HepG2 (cell line): ENCODE results near the gene CABLES2. TPM values are rescaled to one million over a fixed set of nuclear protein-coding genes. Genes with fewer than 3 reads are reported as not detected.

Experiments
- FOXO1 ChIP-seq: sonication (generic); formaldehyde crosslinking; IDR thresholded peaks from 2 replicates; pipeline ENCODE4 v1.4.0; 2020; ENCODE audit warnings: missing genetic modification reagents
- GMEB1 ChIP-seq: sonication (generic); formaldehyde crosslinking; IDR thresholded peaks from 2 replicates; pipeline ENCODE4 v1.5.1; 2020; ENCODE audit warnings: missing genetic modification reagents, mild to moderate bottlenecking, borderline replicate concordance
- ISL2 ChIP-seq: sonication (generic); formaldehyde crosslinking; IDR thresholded peaks from 2 replicates; pipeline ENCODE4 v1.5.0; 2020; ENCODE audit warnings: missing genetic modification reagents
- MIER2 ChIP-seq: IDR thresholded peaks from 2 replicates; pipeline ENCODE4 v1.6.1; 2016; ENCODE audit warnings: missing biosample characterization, missing genetic modification reagents
- SNAI1 ChIP-seq: sonication (generic); formaldehyde crosslinking; IDR thresholded peaks from 2 replicates; pipeline ENCODE4 v1.5.0; 2020; ENCODE audit warnings: mild to moderate bottlenecking, missing genetic modification reagents, borderline replicate concordance
- YY1 ChIP-seq: IDR thresholded peaks from 2 replicates; pipeline ENCODE4 v1.6.1; 2011; ENCODE audit warnings: low read length, low read depth, moderate library complexity, mild to moderate bottlenecking; ENCODE audit not compliant: insufficient read depth, insufficient replicate concordance
- ZNF124 ChIP-seq: sonication (generic); formaldehyde crosslinking; IDR thresholded peaks from 2 replicates; pipeline ENCODE4 v1.4.0; 2020; ENCODE audit warnings: missing genetic modification reagents
- ZNF18 ChIP-seq: sonication (generic); formaldehyde crosslinking; IDR thresholded peaks from 2 replicates; pipeline ENCODE4 v1.8.0; 2022; ENCODE audit warnings: mild to moderate bottlenecking, missing genetic modification reagents; ENCODE audit not compliant: insufficient replicate concordance
- ZNF574 ChIP-seq: sonication (generic); formaldehyde crosslinking; IDR thresholded peaks from 2 replicates; pipeline ENCODE4 v1.4.0; 2020; ENCODE audit warnings: missing genetic modification reagents
- ZNF766 ChIP-seq: sonication (generic); formaldehyde crosslinking; IDR thresholded peaks from 2 replicates; pipeline ENCODE4 v1.5.0; 2020; ENCODE audit warnings: missing genetic modification reagents, borderline replicate concordance
- ZNF800 ChIP-seq: sonication (generic); formaldehyde crosslinking; IDR thresholded peaks from 2 replicates; pipeline ENCODE4 v1.4.0; 2020; ENCODE audit warnings: missing genetic modification reagents
- polyA plus RNA-seq, 8 experiments: library from polyadenylated mRNA; depleted of rRNA in 3 of 8; stranded (reverse) in 7 of 8; unstranded in 1 of 8; fragments of >200 nt; fragmentation: Illumina TruSeq in 4 of 8; extraction: Trizol in 4 of 8; gene quantifications; 2 replicates each; pipeline versions ENCODE4 v1.2.1 to v1.2.3, GENCODE V29; 2011 to 2016; ENCODE audit warnings: low read depth in 4 of 8, missing spikeins in 1 of 8, mixed read lengths in 1 of 8; ENCODE audit not compliant: insufficient read depth in 1 of 8
- total RNA-seq, 5 experiments: library from RNA; depleted of rRNA; stranded (reverse); fragments of >200 nt; fragmentation: Illumina TruSeq; extraction: Trizol; gene quantifications; 2 replicates each; pipeline ENCODE4 v1.2.3, GENCODE V29; 2016; ENCODE audit warnings: low read depth in 1 of 5
- TF ChIP-seq, protein P1 (sequence below): sonication (generic); formaldehyde crosslinking; conservative IDR thresholded peaks from 2 replicates; pipeline ENCODE4 v1.8.0; 2022; ENCODE audit warnings: mild to moderate bottlenecking, moderate library complexity, missing genetic modification reagents
- TF ChIP-seq, protein P2 (sequence below): sonication (generic); formaldehyde crosslinking; IDR thresholded peaks from 2 replicates; pipeline ENCODE4 v1.4.0; 2020; ENCODE audit warnings: missing genetic modification reagents, mild to moderate bottlenecking, borderline replicate concordance

CABLES2 gene
- total and polyA plus RNA-seq, 2 of the 13 experiments (the other 11 are each of a cell fraction or from before 2014, with no cell fraction given): 5.2 to 9.7 TPM

DNA sequence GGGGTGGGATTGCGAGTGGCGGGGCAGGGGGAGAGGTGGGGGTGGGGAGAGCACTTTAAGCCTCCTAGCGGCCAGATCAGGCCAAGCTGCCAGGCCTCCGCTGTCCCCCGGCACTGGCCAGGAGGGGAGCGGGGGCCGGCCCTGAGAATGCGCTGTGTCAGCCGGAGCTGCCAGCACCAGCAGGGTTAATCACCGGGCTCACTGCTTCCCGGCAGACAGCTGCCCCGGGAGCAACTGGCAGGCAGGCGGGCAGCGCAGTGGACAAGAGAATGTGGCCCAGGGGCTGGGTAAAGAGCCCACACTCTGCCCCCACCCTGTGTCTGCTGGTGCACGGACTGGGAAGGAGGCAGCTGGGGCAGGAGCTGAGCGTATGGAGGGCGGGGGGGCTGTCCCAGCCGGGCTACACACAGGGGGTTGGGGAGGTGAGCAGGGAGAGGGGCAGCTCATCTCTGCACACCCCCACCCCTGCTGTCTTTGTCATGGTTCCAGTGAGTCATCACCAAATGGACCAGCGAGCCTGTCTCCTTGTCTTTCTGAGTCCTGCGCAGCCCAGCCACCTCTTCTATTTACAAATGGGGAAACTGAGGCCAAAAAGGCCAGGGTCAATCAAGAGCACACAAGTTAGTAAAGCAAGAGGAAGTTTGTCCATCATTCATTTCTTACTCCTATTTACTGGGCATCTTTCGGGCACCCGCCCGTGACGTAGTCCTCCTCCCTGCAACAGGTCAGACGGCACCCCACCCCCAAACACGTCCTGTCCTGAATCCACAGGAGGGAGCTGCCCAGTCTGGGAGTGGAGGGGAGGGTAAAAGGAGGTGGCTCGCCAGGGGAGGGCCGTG, 37.9 kb downstream of the CABLES2 start (continued):
- TF ChIP-seq FOXO1 (CRISPR knock-in tag) (peak; percentile 51; the same call in 1 of the 2 replicates), ZNF124 (no peak), ZNF766 (CRISPR knock-in tag) (0 out of 2 replicates have a peak, but pooled peaks have one; percentile 66), GMEB1 (CRISPR knock-in tag) (0 out of 2 replicates have a peak, but pooled peaks have one; percentile 5), YY1 (peak; percentile 54), ISL2 (CRISPR knock-in tag) (peak; percentile 50), ZNF18 (peak; percentile 20), MIER2 (CRISPR knock-in tag) (no peak), ZNF800 (CRISPR knock-in tag) (no peak), ZNF574 (CRISPR knock-in tag) (peak; percentile 72), SNAI1 (CRISPR knock-in tag) (no peak)
- TF ChIP-seq, protein P1, sequence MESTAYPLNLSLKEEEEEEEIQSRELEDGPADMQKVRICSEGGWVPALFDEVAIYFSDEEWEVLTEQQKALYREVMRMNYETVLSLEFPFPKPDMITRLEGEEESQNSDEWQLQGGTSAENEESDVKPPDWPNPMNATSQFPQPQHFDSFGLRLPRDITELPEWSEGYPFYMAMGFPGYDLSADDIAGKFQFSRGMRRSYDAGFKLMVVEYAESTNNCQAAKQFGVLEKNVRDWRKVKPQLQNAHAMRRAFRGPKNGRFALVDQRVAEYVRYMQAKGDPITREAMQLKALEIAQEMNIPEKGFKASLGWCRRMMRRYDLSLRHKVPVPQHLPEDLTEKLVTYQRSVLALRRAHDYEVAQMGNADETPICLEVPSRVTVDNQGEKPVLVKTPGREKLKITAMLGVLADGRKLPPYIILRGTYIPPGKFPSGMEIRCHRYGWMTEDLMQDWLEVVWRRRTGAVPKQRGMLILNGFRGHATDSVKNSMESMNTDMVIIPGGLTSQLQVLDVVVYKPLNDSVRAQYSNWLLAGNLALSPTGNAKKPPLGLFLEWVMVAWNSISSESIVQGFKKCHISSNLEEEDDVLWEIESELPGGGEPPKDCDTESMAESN (CRISPR knock-in tag): peak; percentile 20; the same call in 1 of the 2 replicates
- TF ChIP-seq, protein P2, sequence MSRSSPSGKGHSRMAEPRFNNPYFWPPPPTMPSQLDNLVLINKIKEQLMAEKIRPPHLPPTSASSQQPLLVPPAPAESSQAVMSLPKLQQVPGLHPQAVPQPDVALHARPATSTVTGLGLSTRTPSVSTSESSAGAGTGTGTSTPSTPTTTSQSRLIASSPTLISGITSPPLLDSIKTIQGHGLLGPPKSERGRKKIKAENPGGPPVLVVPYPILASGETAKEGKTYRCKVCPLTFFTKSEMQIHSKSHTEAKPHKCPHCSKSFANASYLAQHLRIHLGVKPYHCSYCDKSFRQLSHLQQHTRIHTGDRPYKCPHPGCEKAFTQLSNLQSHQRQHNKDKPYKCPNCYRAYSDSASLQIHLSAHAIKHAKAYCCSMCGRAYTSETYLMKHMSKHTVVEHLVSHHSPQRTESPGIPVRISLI (CRISPR knock-in tag): no peak
- TF ChIP-seq, all 625 proteins: peak for 177
